ENCODE data around the gene CDKAL1.

GRCh38 chr6:21033084-21033483 is 498.8 kb downstream of the CDKAL1 start:
- TF ChIP-seq MCM3 (IDR thresholded peaks at IDR 0.05) (no peak), YY1 (IDR thresholded peaks at IDR 0.05; ENCODE audit: borderline replicate concordance in 1 of 3, control insufficient read depth in 1 of 3, extremely low read depth in 1 of 3, insufficient read depth in 3 of 3, insufficient read length in 1 of 3, insufficient replicate concordance in 2 of 3, low read depth in 1 of 3, low read length in 2 of 3) (no peak), KDM1A (IDR thresholded peaks at IDR 0.05) (no peak), HMG20B (CRISPR knock-in tag; IDR thresholded peaks at IDR 0.05) (no peak), RFX5 (IDR thresholded peaks at IDR 0.05; ENCODE audit: low read depth, low read length) (no peak), MAFK (IDR thresholded peaks at IDR 0.05; ENCODE audit: low read length) (no peak), DACH1 (IDR thresholded peaks at IDR 0.05; ENCODE audit: partially characterized antibody) (no peak), XRCC3 (IDR thresholded peaks at IDR 0.05) (no peak), ZBTB11 (CRISPR knock-in tag; IDR thresholded peaks at IDR 0.05) (no peak), GABPA (tag; conservative IDR thresholded peaks at IDR 0.05; ENCODE audit: low read depth) (no peak), THRAP3 (IDR thresholded peaks at IDR 0.05; ENCODE audit: borderline replicate concordance) (no peak)
- TF ChIP-seq, protein P1, sequence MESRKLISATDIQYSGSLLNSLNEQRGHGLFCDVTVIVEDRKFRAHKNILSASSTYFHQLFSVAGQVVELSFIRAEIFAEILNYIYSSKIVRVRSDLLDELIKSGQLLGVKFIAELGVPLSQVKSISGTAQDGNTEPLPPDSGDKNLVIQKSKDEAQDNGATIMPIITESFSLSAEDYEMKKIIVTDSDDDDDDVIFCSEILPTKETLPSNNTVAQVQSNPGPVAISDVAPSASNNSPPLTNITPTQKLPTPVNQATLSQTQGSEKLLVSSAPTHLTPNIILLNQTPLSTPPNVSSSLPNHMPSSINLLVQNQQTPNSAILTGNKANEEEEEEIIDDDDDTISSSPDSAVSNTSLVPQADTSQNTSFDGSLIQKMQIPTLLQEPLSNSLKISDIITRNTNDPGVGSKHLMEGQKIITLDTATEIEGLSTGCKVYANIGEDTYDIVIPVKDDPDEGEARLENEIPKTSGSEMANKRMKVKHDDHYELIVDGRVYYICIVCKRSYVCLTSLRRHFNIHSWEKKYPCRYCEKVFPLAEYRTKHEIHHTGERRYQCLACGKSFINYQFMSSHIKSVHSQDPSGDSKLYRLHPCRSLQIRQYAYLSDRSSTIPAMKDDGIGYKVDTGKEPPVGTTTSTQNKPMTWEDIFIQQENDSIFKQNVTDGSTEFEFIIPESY (CRISPR knock-in tag; IDR thresholded peaks at IDR 0.05), result no peak
- TF ChIP-seq, protein P2, sequence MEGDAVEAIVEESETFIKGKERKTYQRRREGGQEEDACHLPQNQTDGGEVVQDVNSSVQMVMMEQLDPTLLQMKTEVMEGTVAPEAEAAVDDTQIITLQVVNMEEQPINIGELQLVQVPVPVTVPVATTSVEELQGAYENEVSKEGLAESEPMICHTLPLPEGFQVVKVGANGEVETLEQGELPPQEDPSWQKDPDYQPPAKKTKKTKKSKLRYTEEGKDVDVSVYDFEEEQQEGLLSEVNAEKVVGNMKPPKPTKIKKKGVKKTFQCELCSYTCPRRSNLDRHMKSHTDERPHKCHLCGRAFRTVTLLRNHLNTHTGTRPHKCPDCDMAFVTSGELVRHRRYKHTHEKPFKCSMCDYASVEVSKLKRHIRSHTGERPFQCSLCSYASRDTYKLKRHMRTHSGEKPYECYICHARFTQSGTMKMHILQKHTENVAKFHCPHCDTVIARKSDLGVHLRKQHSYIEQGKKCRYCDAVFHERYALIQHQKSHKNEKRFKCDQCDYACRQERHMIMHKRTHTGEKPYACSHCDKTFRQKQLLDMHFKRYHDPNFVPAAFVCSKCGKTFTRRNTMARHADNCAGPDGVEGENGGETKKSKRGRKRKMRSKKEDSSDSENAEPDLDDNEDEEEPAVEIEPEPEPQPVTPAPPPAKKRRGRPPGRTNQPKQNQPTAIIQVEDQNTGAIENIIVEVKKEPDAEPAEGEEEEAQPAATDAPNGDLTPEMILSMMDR (IDR thresholded peaks at IDR 0.05 in 2 of 3, conservative IDR thresholded peaks at IDR 0.05 in 1 of 3; ENCODE audit: insufficient read depth in 2 of 3, low read depth in 1 of 3, low read length in 3 of 3), result no peak

Measured in K562 (cell line).